Lung (tissue), 16 donors: Measurements from ENCODE around the gene TIMP4. TPM values are rescaled to one million over a fixed set of nuclear protein-coding genes. Genes with fewer than 3 reads are reported as not detected.

ENCODE experiments used
- ATAC-seq: fragments of 200-7000 bp; cut with Tn5 transposase; one replicate; pipeline ENCODE4 v1.9.1; 2020; ENCODE audit warnings: moderate number of reproducible peaks; ENCODE audit not compliant: insufficient read depth, low FRiP score
- DNase-seq, 3 donors: peaks; one replicate each; pipeline ENCODE4 v3.0.0-alpha.2; 2013 to 2017
- H3K27ac ChIP-seq, 2 donors: one replicate each; pipeline ENCODE4 v1.5.1; 2013; ENCODE audit warnings: mild to moderate bottlenecking in 2 of 2, moderate library complexity in 2 of 2, control low read depth in 1 of 2, inconsistent platforms in 1 of 2, low read depth in 1 of 2, low read length in 1 of 2
- H3K27me3 ChIP-seq, 3 donors: one replicate each; pipeline ENCODE4 v1.5.1; 2013; ENCODE audit warnings: low read length in 2 of 3; ENCODE audit not compliant: control insufficient read depth in 3 of 3, insufficient read depth in 3 of 3
- H3K36me3 ChIP-seq, 4 donors: one replicate each; pipeline ENCODE4 v1.5.1; 2013; ENCODE audit warnings: low read length in 4 of 4, mild to moderate bottlenecking in 1 of 4, moderate library complexity in 1 of 4; ENCODE audit not compliant: control insufficient read depth in 4 of 4, insufficient read depth in 4 of 4
- H3K4me1 ChIP-seq, 5 donors: one replicate each; pipeline ENCODE4 v1.5.1; 2013; ENCODE audit warnings: low read length in 5 of 5, mild to moderate bottlenecking in 2 of 5, moderate library complexity in 1 of 5; ENCODE audit not compliant: control insufficient read depth in 5 of 5, insufficient read depth in 5 of 5
- H3K4me3 ChIP-seq: one replicate; pipeline ENCODE4 v1.5.1; 2013; ENCODE audit warnings: mild to moderate bottlenecking, control low read depth, moderate library complexity
- H3K9ac ChIP-seq, 2 donors: one replicate each; pipeline ENCODE4 v1.5.1; 2013; ENCODE audit warnings: low read length in 2 of 2, control low read depth in 1 of 2; ENCODE audit not compliant: insufficient read depth in 1 of 2
- H3K9me3 ChIP-seq, 4 donors: one replicate each; pipeline ENCODE4 v1.5.1; 2013; ENCODE audit warnings: low read length in 3 of 4, mild to moderate bottlenecking in 1 of 4, moderate library complexity in 1 of 4; ENCODE audit not compliant: control insufficient read depth in 4 of 4, insufficient read depth in 3 of 4
- WGBS, 2 donors: extraction: QIAGEN DNeasy Blood & Tissue Kit; methylation state at CpG; one replicate each; pipeline ENCODE4 v1.1.7; 2013; 5-methylcytosine and 5-hydroxymethylcytosine counted together
- long read RNA-seq, 5 donors: transcript quantifications; one replicate each; lab custom pipeline, GENCODE V29; 2026
- polyA plus RNA-seq, 2 donors: library from polyadenylated mRNA; stranded (reverse); fragments of 200-250 nt; gene quantifications; one replicate each; pipeline ENCODE4 v1.2.1, GENCODE V29; 2013
- total RNA-seq, 2 donors: library from RNA; depleted of rRNA in 1 of 2; stranded (reverse); fragments of >200 nt in 1 of 2; gene quantifications; one replicate each; pipeline ENCODE4 v1.2.1, GENCODE V29; 2014 to 2021
- TF ChIP-seq, protein P1 (sequence below): IDR thresholded peaks from 2 replicates; pipeline ENCODE4 v1.5.1; 2012; ENCODE audit warnings: mild to moderate bottlenecking; ENCODE audit errors: control extremely low read depth, extremely low read depth
- donor health status: control.
- donor health status: control.
- donor health status: Bipolar disorder and iron deficiency.
- donor health status: healthy.
- donor health status: DM: yes; HTN: yes; CAD: no.

TIMP4 gene
- 10 to 100 TPM in 1 of 2 donors, under 1 TPM in 1; 0.48 to 17.2 TPM for total RNA-seq
- polyA plus RNA-seq = 10 to 100 TPM in 1 of 2 donors, 1 to 10 TPM in 1; 1.4 to 22.2 TPM
- long read RNA-seq, donor 1 = 0 reads
- long read RNA-seq, donor 2 = 0 reads
- long read RNA-seq, donor 3 = 0 reads
- long read RNA-seq, donor 4 = 0 reads
- long read RNA-seq, donor 5 = 0 reads

DNA sequence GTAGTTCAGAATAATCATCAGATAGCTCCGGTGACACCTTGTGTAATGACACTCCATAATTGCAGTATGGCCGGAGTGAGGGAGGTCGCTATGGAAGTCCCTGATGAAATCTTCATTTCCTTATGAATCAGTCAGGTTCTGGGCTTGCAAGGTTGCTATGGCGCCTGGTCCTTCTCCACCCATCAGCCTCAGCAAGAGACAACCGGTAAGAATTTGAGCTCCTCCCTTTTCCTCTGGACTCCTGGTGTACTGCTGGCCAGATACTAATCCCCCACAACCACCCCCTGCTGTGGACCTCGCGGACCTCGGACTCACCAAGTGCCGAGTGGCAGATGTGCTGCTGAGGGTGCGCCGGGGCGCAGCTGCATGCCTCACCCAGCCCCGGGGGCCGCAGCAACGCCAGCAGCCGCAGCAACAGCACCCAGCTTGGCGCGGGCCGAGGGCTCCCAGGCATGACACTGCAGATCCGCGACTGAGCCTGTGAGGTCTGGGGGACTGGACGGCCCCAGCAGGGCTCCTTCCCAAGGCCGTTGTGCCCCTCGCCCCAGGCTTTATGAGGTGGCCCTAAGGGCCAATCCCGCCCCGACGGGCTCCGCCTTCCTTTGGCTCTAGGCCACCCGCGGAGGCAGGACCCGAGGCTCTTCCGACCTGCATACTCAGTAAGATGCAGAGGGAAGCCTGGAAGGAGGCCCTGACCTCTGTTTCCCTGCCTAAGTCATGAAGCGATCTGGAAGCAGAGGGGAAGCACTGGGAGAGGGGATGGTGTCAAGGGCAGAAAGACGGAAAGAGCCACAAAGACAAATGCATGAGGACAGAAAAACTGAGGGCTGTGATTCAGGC, at the start of gene TIMP4:
Gene TIMP4, minus strand, starts transcription at position 526 of the 840 bp plus-strand sequence. Its CDS starts 72 bp downstream, at position 454.
- ATAC-seq (peak; percentile 55), DNase-seq (peak in 2 of 3 donors; percentile 3 to 40)
- Histone ChIP-seq H3K27ac (peak within 1 kb of the TSS in 1 of 2 donors; percentile 76), H3K9me3 (no peaks in the 10 kb centered on the region), H3K4me3 (no peak within 1 kb of the TSS), H3K27me3 (no peaks in the 10 kb centered on the region), H3K9ac (peak within 1 kb of the TSS in 1 of 2 donors; percentile 3), H3K36me3 (no peaks in the 10 kb centered on the region), H3K4me1 (peaks cover 0 to 14% (median 4%) of the 10 kb centered on the region in 5 donors)
- 26 to 32% methylated on average over 32 to 34 of the region's 34 CpGs for WGBS, 2 donors
- TF ChIP-seq, protein P1, sequence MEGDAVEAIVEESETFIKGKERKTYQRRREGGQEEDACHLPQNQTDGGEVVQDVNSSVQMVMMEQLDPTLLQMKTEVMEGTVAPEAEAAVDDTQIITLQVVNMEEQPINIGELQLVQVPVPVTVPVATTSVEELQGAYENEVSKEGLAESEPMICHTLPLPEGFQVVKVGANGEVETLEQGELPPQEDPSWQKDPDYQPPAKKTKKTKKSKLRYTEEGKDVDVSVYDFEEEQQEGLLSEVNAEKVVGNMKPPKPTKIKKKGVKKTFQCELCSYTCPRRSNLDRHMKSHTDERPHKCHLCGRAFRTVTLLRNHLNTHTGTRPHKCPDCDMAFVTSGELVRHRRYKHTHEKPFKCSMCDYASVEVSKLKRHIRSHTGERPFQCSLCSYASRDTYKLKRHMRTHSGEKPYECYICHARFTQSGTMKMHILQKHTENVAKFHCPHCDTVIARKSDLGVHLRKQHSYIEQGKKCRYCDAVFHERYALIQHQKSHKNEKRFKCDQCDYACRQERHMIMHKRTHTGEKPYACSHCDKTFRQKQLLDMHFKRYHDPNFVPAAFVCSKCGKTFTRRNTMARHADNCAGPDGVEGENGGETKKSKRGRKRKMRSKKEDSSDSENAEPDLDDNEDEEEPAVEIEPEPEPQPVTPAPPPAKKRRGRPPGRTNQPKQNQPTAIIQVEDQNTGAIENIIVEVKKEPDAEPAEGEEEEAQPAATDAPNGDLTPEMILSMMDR = no peak

DNA sequence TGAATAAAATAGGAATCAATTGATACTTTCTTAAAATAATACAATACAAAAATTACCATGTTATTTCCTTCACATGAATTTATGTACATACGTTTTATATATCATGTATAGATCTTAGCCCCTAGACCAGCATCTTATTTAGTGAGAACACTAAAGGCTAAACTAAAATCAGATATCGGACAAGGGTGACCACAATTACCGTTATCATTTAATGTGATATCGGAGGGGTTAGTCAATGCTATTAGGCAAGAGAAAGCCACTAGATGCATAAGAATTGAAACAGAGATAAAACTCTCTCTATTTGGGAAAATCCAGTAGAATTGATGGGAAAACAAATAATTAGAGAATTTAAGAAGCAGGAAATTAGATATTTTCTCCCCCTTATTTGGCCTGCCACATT, 46.5 kb upstream of the TIMP4 start:
- H3K4me3 ChIP-seq = no peak overlapping the region
- no peak overlapping the region for H3K9ac ChIP-seq
- WGBS, 2 donors = 96% methylated on average over 4 of the region's 4 CpGs
- H3K9me3 ChIP-seq = peaks cover 0 to 5% (median under 1%) of the 10 kb centered on the region in 4 donors
- ATAC-seq (no peak), DNase-seq (no peak)
- H3K36me3 ChIP-seq = no peaks in the 10 kb centered on the region
- TF ChIP-seq, protein P1 = no peak
- no peaks in the 10 kb centered on the region for H3K4me1 ChIP-seq
- H3K27me3 ChIP-seq = no peaks in the 10 kb centered on the region
- no peak overlapping the region for H3K27ac ChIP-seq

DNA sequence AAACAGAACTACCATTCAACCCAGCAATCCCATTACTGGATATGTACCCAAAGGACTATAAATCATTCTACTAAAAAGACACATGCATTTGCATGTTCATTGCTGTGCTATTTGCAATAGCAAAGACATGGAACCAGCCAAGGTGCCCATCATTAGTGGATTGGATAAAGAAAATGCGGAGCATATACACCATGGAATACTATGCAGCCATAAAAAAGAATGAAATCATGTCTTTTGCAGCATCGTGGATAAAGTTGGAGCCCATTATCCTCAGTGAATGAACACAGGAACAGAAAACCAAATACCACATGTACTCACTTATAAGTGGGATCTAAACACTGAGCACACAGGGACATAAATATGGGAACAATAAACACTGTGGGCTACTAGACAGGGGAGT, 43.1 kb upstream of the TIMP4 start:
- H3K9ac ChIP-seq = no peak overlapping the region
- TF ChIP-seq, protein P1 = no peak
- no peaks in the 10 kb centered on the region for H3K4me1 ChIP-seq
- no peak overlapping the region for H3K4me3 ChIP-seq
- H3K36me3 ChIP-seq = no peaks in the 10 kb centered on the region
- H3K9me3 ChIP-seq = peaks cover 0 to 5% (median 0%) of the 10 kb centered on the region in 4 donors
- H3K27me3 ChIP-seq = no peaks in the 10 kb centered on the region
- no peak for ATAC-seq
- H3K27ac ChIP-seq = no peak overlapping the region
- DNase-seq = no peak
- WGBS, 2 donors = 90 to 99% methylated on average over 2 of the region's 2 CpGs
